ENCODE measurements around the gene CCNF. TPM values are rescaled to one million over a fixed set of nuclear protein-coding genes. Genes with fewer than 3 reads are reported as not detected.

Gene CCNF
- polyA plus RNA-seq, 3 donors: 12.6 to 15.4 (median 13.2) TPM

DNA sequence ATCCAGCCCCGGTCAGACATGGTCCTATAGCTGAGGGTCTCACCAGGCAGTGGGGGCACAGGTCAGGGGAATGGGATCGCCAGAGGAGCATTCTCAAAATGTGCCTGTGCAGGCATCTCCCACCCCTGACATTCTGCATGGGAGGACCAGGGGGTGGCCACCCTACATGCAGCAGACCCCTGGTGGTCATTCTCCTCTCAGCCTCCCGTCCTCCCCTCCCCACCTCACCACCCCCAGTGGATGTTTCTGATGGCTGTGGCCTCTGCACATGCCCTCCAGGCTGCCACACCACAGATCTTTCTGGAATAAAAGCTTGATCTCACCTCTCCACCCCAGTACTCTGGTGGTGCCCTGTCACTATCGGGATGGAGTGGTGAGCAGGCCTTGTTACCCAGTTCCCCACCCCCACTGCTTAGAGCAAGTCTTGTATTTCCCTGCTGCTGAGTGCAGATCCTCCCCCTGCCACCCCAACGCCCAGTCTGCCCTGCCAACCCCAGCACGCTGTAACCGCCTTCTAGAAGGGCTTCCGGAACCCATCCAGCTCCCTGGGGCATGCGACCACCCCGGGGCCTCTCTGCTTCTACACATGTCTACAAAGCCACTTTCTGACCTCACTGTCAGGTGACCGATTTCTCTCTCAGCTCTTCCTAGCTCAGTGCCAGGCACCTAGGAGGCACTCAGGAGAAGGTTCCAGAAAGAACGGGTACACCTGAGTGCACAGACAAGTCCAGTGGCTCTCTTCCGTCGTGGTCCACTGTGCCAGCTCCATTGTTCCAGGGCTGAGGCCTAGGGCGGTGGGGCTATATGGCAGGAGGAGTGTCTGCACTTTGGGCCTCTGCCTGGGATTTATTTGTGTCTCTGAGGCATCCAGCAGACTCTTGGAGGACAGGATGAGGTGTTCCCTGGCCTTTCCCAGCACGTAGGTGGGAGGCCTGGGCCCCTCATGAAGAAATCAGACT lies 55.0 kb downstream of the CCNF start:
- no peak for DNase-seq

DNA sequence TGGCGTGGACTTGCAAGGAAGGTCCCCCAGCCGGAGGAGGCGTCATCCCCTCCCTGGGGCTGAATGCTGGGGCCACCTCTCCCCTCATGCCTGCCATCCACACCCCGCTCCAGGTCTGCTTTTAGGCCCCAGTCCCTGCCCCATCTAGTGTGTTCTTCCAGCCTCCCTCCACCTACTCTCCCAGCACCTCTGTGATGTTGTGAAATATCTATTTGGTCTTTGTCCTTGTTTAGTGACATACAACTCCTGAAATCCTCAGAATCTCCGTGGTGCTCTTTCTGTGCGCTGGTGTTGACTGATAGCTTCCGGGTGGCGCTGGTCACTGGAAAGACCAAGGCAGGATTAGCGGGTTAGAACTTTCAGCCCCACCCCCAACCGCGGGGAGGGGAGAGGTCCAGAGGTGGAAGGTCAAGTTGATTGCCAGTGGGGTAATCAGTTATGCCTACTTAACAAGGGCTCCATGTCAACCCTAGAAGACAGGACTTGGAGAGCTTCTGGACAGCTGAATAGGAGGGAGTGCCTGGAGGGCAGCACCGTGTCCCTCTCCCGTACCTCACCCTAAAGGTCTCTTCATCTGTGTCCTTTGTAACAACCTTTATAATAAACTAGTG lies 55.8 kb downstream of the CCNF start:
- no peak for DNase-seq

DNA sequence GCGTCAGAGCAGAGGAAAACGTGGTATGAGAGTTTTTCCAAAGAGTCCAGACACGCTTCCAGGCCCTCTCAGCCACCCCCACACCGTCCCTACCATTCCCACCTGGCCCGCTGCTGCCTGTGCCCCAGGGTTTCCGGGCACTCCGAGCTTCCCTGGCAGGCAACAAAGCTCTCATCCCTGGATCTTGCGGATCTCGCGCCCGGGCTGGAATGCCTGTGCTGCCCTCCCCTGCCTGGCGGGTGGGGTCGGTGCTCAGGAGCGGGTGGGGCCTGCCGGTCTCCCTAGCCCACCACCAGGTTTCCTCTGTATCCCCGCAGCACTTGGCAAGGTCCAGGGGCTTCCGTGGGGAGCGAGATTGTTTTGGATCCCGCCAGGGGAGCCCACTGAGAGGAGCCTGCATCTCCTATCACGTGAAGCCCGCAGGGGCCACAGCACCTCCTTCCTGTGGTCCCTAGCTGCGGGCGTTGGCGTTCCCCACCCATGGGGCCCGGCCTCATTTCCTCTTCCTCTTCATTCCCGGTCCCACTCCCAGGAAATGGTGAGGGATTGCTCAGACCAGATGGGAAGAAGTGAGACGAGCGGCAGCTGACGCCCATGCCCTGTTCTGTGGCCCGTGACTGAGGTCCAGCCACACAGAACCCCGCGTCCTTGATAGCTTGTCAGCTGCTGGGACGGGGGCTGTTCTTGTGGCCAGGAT lies 56.7 kb downstream of the CCNF start:
- DNase-seq: no peak

DNA sequence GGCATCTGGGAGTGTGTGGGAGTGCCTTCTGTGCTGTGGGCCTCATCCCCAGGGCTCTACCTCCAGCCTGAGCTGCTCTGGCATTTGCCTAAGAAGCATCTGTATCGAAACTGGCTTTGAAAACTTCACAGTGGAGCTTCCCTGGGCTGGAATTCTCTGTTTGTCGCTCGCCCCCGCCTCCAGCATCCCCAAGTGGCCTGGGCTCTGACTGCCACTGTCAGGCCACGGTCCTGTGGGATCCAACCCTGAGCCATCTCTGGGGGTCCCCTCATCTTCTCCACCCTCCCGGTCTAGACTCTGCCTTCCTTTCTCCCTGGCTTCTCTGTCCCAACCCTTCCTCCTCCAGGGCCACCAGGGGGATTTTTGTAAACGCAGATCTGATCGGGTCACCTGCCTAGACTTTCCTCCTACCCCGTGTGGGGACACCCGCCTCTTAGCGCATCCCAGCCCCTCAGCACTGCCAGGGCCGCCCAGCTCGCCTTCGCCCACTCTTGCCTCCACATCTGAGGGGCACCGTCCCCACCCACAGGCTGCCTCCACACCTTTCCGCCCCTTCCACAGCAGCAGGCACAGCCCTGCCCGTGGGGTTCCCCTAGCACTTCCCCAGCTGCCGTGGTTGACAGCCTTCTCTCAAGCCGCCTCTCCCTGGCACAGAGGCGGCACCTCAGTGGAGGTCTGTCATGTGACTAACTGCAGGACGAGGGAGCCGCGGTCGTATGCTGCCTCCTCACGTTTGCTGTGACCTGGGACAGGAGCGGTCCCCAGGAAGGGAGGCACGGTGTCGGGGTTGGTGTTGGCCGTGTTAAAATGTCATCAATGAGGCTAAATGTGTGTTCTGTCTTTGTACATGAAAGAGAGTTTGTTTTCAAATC lies 57.6 kb downstream of the CCNF start:
- DNase-seq: no peak

DNA sequence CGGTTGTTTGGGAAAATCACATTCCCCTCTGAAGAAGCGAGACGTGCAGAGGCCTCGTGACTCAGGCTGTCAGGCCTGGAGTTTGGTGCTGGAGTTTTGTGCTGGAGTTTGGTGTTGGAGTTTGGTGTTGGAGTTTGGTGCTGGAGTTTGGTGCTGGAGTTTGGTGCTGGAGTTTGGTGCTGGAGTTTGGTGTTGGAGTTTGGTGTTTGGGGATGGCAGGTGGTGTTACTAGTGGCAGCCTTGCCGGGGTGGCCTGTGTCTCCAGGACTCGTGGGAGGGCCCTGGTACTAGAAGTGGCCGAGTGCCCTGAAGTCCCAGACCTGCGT lies 58.2 kb downstream of the CCNF start:
- no peak for DNase-seq

DNA sequence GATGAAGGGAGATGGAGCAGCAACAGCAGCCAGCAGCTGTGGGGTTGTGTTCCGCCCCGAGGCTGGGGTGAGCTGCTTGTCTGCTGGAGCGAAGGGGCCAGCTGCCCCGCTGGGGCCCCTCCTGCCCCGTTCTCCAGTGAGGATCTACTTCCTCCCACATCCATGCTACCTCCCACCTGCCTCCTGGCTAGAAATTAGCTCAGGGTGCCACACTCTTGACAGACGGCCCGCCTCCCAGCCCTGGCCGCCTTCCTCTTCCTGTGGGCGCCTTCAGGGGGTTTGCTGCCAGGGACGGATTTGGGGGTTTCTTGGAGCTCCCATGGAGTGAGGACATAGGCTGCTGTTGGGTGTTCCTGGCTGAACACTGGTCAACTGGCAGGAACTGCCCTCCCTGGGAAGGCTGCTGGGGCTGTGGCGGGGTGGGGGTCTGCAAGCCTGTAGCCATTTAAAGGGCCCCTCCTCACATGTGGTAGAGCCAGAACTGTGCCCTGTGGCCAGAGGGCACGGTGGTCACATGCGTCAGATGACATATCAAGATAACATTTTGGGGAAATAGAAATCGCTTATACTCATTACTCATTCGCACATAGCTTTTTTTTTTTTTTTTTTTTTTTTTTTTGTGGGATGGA lies 58.8 kb downstream of the CCNF start:
- no peak for DNase-seq

DNA sequence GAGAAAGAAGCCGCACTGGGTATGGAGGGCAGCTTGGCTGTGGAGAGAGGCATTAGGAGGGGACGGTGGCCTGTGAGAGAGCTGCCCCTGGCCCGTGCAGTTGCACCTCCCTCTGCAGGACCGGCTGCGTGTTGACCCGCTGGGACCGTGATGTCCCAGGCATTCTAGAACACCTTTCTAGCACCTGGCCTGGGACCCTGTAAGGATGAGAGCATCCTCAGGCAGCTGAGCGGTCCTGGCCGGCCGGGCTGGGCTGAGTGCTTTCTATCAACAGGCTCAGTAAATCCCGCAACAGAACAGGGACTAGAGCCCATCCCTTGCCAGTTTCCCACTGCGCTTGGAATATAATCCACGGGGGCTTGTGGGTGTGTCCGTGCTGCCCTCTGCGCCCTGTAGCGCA lies 60.3 kb downstream of the CCNF start:
- DNase-seq: no peak

DNA sequence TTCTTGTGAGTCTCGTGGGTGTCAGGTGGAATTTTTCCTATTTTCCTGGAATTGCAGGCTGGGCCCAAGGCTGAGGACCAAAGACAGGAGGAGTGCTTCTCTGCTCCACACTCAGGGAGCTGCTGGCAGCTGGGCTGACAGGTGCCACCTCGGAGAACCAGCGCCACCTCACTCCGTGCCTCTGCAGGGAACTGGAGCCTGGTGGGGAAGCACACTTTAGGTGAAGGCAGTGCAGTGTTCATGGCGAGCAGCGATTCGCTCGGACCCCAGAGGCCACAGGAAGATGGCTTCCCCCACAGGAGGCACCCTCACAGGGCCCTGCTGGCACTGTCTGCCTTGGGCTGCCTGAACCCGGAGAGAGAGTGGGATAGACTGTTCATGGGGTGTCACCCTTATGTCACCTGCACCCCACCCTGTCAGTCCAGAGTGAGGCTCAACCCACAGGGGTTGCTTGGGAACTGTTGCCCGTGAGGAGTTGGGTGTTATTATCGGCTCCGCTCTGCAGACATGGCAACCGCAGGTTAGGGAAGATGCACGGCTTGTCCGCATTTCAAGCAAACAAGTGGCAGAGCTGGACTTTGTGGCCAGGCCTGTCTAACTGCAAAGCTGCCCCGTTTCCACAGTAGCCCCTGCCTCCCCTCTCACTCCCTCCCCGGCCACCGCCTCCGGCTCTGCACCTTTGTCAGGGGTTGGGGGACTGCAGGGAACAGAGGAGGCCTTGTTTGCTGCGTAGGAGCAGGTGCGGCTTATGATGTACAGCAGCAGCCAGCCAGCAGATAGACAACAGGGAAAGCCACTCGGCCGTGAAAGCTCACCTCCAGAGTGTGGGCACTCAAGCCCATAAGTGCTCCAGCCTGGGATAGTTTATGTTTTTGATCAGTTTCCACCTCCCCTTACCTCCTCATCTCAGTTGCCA lies 61.2 kb downstream of the CCNF start:
- DNase-seq: no peak

DNA sequence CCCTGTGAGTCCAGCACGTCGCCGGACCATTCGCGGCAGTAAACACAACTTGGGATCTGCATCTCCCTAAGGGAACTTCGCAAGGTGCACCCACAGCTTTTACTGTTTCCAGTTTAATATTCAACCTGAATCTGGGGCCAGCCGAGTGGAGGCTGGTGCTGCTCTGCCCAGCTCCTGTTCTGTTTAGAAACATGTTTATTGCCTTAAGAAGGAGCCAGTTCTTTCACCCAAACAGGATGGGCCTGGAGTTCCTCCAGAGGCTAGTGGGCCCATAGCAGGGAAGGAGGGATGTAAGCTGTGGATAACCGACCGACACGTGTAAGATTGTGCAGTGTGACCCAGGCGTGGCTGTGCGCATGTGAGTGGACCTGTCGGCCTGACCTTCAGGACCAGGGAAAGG lies 63.0 kb downstream of the CCNF start:
- DNase-seq: no peak

DNA sequence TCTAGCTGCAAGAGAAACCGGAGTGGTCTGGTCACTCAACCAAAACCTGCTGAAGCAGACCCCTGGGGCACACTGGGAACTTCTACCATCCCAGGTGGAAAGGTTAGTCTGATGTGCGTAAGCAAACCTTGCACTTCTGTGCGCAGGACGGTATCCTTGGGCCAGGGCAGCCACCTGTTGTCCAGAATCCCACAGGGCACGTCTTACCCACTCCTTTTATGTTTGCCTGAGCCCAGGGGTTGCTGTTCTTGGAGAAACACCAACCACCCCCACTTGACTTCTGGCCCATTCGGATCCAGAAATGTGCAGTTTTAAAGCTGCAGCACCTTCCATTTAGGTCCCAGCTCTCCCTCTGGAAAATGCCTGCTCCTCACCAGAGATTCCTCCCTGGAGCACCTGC lies 64.4 kb downstream of the CCNF start:
- DNase-seq: no peak

DNA sequence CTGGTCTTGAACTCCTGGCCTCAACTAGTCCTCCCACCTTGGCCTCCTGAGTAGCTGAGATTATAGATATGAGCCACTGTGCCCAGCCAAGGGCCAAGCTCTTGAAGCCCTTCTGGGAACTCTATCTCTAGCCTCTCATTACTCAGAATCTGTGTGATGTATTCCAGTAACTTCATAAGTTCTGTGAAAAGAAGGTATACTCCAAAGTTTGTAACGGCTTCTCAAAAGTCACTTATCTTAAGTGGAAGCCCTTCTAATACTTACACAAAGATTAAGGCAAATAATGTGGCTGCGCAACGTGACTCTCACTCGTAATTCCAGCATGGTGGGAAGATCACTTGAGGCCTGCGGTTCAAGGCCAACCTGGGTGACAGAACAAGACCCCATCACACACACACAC lies 65.4 kb downstream of the CCNF start:
- no peak for DNase-seq

DNA sequence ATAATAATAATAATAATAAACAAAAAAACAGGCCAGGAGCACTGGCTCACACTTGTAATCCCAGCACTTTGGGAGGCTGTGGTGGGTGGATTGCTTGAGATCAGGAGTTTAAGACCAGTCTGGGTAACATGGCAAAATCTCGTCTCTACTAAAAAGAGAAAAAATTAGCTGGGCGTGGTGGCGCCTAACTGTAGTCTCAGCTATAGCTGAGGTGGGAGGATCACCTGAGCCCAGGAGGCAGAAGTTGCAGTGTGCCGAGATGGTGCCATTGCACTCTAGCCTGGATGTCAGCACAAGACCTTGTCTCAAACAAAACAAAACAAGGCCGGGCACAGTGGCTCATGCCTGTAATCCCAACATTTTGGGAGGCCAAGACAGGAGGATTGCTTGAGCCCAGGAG lies 65.8 kb downstream of the CCNF start:
- DNase-seq: no peak

DNA sequence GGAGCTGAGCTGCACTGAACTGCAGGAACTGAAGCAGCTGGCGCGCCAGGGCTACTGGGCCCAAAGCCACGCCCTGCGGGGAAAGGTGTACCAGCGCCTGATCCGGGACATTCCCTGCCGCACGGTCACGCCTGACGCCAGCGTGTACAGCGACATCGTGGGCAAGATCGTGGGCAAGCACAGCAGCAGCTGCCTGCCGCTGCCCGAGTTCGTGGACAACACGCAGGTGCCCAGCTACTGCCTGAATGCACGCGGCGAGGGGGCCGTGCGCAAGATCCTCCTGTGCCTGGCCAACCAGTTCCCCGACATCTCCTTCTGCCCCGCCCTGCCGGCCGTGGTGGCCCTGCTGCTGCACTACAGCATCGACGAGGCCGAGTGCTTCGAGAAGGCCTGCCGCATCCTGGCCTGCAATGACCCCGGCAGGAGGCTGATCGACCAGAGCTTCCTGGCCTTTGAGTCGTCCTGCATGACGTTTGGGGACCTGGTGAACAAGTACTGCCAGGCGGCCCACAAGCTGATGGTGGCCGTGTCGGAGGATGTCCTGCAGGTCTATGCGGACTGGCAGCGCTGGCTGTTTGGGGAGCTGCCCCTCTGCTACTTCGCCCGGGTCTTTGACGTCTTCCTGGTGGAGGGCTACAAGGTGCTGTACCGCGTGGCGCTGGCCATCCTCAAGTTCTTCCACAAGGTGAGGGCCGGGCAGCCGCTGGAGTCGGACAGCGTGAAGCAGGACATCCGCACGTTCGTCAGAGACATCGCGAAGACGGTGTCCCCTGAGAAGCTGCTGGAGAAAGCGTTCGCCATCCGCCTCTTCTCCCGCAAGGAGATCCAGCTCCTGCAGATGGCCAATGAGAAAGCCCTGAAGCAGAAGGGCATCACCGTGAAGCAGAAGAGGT lies 67.2 kb downstream of the CCNF start:
- DNase-seq: no peak

DNA sequence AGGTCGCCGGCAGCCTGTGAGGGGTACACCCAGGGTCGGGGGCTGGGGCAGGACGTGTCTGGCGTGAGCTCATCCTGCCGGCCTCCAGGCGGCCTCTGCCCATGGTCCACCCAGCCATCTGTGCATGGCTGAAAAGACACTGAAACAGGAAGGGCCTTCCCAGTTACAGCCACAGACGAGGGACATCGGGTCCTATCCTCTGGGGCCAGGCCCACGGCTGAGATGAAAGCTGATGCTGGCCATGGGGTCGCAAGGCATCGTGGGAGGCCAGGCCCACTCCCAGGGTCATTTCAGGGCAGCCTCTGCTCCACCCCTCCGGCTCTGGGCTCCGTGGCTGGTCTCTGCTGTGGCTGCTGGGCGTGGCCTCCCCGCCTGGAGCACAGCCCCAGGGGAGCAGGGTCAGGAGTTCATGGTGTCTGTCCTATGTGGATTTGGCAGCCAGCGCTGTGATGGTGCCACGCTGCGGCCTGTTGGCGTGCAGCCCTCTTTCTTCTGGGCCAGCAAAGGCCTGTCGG lies 67.9 kb downstream of the CCNF start:
- no peak for DNase-seq

DNA sequence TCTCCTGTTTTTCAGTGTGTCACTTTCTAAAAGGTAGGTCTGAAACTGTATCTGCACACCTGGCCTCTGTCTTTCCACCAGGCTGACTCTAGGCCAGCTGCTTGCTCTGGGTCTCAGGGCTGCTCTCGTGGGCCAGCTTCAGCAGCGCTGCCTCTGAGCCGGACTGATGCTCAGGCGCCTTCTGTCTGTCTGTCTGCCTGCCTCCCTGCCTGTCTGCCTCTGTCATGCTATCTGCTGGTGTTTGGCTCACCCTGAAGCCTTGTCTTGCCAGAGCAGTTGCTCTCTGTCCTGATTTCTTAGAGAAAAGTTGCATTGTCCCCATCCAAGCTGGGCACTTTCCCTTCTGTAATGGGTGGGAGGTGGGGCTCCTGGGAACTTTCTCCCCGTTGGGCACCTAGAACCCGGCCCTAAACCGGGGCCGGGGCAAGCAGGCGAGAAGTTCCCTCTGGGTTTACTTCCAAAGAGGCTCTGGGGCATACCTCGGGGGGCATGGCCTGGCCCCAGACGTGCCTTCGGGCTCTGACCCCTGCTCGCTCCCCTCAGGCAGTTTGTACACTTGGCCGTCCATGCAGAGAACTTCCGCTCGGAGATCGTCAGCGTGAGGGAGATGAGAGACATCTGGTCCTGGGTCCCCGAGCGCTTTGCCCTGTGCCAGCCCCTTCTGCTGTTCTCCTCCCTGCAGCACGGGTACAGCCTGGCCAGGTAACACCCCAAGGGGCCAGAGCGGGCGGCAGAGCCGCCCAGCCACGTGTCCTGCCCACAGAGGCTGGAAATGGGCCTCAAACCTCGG lies 68.6 kb downstream of the CCNF start:
- DNase-seq: no peak

DNA sequence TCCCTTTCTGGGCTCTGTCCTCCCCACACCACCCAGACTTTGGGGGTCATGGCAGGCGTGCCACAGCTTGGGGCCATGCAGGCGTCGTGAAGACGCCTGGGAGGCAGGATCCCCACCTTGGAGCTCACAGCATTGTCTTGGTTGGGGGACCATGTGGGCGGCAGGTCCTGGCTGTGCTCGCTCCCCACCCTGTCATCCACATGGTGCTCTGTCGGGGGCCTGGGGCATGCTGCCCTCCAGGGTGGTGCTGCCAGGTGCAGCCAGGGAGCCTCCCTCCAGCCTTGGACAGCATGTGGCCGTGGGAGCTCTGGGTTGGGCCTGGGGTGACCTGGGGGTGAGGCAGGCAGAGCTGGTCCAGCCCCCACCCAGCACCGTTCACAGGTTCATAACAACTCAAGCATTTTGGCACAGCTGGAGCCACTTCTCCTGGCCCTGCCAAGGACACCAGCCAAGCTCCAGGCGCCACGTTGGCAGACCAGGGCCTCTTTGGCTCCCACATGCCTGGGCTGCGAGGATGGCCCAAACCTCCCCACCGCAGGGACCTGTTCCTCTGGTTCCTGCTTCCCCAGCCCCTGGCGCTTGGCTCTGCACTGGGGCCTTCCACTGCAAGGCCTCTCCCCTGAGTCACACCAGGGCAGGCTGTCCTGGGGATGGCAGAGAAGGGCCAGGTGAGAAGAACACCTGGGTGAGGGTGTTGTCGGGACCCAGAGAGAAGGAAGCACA lies 69.4 kb downstream of the CCNF start:
- DNase-seq: no peak

DNA sequence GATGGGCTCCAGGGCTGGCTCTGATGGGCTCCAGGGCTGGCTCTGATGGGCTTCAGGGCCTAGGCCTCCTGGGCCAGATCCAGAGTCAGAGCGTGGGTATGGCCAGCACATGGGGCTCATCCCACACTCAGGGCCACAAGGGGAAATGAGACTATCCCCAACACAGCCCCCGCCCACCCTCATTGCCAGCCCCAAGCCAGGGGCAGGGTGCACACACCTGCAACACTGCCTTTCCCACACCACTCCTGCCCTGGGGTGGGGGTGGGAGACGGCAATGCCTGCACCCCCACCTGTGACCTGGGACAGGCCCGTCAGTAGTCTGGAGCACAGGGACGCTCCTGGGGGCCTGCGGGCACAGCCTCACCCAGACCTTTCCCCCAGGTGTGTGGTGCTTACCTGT lies 70.2 kb downstream of the CCNF start:
- no peak for DNase-seq

Measured in renal pelvis (tissue), 4 donors.